ENCODE measurements around the gene PANK2.

The PANK2 gene

GRCh38 chr20:3924304-3925112 is 35.3 kb downstream of the PANK2 start:
- no peaks in the 10 kb centered on the region for H3K27me3 ChIP-seq (replicated peaks in 2 of 5; ENCODE audit: control insufficient read depth in 4 of 5, insufficient read depth in 5 of 5, low read length in 4 of 5)
- H3K9me3 ChIP-seq (ENCODE audit: control extremely low read depth in 1 of 5, control insufficient read depth in 4 of 5, insufficient read depth in 2 of 5, low read depth in 1 of 5, low read length in 4 of 5), result no peaks in the 10 kb centered on the region
- WGBS (ENCODE audit: insufficient coverage), result 56% methylated on average over 13 of the region's 13 CpGs
- DNase-seq, result peak; percentile 73 to 86 (median 85)
- H3K27ac ChIP-seq (ENCODE audit: insufficient read depth in 1 of 2, low read depth in 1 of 2, low read length in 2 of 2, poor library complexity in 1 of 2, severe bottlenecking in 2 of 2), result peak overlapping the region in 1 of 2 experiments; percentile 27
- H3K4me3 ChIP-seq (ENCODE audit: control insufficient read depth in 1 of 7, extremely low read depth in 1 of 7, insufficient read depth in 4 of 7, low read depth in 2 of 7, low read length in 6 of 7), result no peak overlapping the region
- peaks cover 6 to 61% (median 32%) of the 10 kb centered on the region in 4 experiments for H3K36me3 ChIP-seq (ENCODE audit: control insufficient read depth in 4 of 4, insufficient read depth in 4 of 4, low read length in 3 of 4)
- ChIA-PET CTCF (interaction anchor here (1.1 to 1.9 kb wide), 6 partner anchors 10 to 161 kb away, joined by 3 to 7 read pairs (median 4); no protein-coding TSS in a partner anchor), POLR2A (no interaction called here)
- peaks cover 6 to 58% (median 43%) of the 10 kb centered on the region in 4 experiments for H3K4me1 ChIP-seq (ENCODE audit: control extremely low read depth in 1 of 4, control insufficient read depth in 4 of 4, insufficient read depth in 4 of 4, low read length in 3 of 4)

- Histone ChIP-seq H3K36me3 (ENCODE audit: control insufficient read depth in 4 of 4, insufficient read depth in 4 of 4, low read length in 3 of 4) (peaks cover 7 to 60% (median 33%) of the 10 kb centered on the region in 4 experiments), H3K4me3 (ENCODE audit: control insufficient read depth in 1 of 7, extremely low read depth in 1 of 7, insufficient read depth in 4 of 7, low read depth in 2 of 7, low read length in 6 of 7) (no peak overlapping the region), H3K27ac (ENCODE audit: insufficient read depth in 1 of 2, low read depth in 1 of 2, low read length in 2 of 2, poor library complexity in 1 of 2, severe bottlenecking in 2 of 2) (peak overlapping the region in 1 of 2 experiments; percentile 17), H3K4me1 (ENCODE audit: control extremely low read depth in 1 of 4, control insufficient read depth in 4 of 4, insufficient read depth in 4 of 4, low read length in 3 of 4) (peaks cover 6 to 58% (median 44%) of the 10 kb centered on the region in 4 experiments), H3K27me3 (replicated peaks in 2 of 5; ENCODE audit: control insufficient read depth in 4 of 5, insufficient read depth in 5 of 5, low read length in 4 of 5) (no peaks in the 10 kb centered on the region), H3K9me3 (ENCODE audit: control extremely low read depth in 1 of 5, control insufficient read depth in 4 of 5, insufficient read depth in 2 of 5, low read depth in 1 of 5, low read length in 4 of 5) (no peaks in the 10 kb centered on the region)
- CTCF ChIA-PET, result interaction anchor here (1.1 to 1.9 kb wide), 8 partner anchors 9 to 160 kb away, joined by 3 to 7 read pairs (median 4); no protein-coding TSS in a partner anchor
- DNase-seq, result no peak
- WGBS (ENCODE audit: insufficient coverage), result 94% methylated on average over 8 of the region's 11 CpGs
- POLR2A ChIA-PET, result no interaction called here
These were observed 36.0 kb downstream of the PANK2 start for GRCh38 chr20:3925113-3925695.

- Histone ChIP-seq H3K27ac (ENCODE audit: insufficient read depth in 1 of 2, low read depth in 1 of 2, low read length in 2 of 2, poor library complexity in 1 of 2, severe bottlenecking in 2 of 2) (peak overlapping the region in 1 of 2 experiments; percentile 17), H3K9me3 (ENCODE audit: control extremely low read depth in 1 of 5, control insufficient read depth in 4 of 5, insufficient read depth in 2 of 5, low read depth in 1 of 5, low read length in 4 of 5) (no peaks in the 10 kb centered on the region), H3K36me3 (ENCODE audit: control insufficient read depth in 4 of 4, insufficient read depth in 4 of 4, low read length in 3 of 4) (peaks cover 7 to 60% (median 29%) of the 10 kb centered on the region in 4 experiments), H3K4me3 (ENCODE audit: control insufficient read depth in 1 of 7, extremely low read depth in 1 of 7, insufficient read depth in 4 of 7, low read depth in 2 of 7, low read length in 6 of 7) (no peak overlapping the region), H3K27me3 (replicated peaks in 2 of 5; ENCODE audit: control insufficient read depth in 4 of 5, insufficient read depth in 5 of 5, low read length in 4 of 5) (no peaks in the 10 kb centered on the region), H3K4me1 (ENCODE audit: control extremely low read depth in 1 of 4, control insufficient read depth in 4 of 4, insufficient read depth in 4 of 4, low read length in 3 of 4) (peaks cover 6 to 62% (median 48%) of the 10 kb centered on the region in 4 experiments)
- ChIA-PET CTCF (interaction anchor here (1.1 to 1.9 kb wide), 10 partner anchors 8 to 159 kb away, joined by 3 to 7 read pairs (median 3); no protein-coding TSS in a partner anchor), POLR2A (no interaction called here)
- no peak for DNase-seq
- 92% methylated on average over 9 of the region's 9 CpGs for WGBS (ENCODE audit: insufficient coverage)
These were observed 36.9 kb downstream of the PANK2 start for GRCh38 chr20:3925899-3926638.

- Histone ChIP-seq H3K27me3 (replicated peaks in 2 of 5; ENCODE audit: control insufficient read depth in 4 of 5, insufficient read depth in 5 of 5, low read length in 4 of 5) (no peaks in the 10 kb centered on the region), H3K4me3 (ENCODE audit: control insufficient read depth in 1 of 7, extremely low read depth in 1 of 7, insufficient read depth in 4 of 7, low read depth in 2 of 7, low read length in 6 of 7) (no peak overlapping the region), H3K36me3 (ENCODE audit: control insufficient read depth in 4 of 4, insufficient read depth in 4 of 4, low read length in 3 of 4) (peaks cover 2 to 60% (median 20%) of the 10 kb centered on the region in 4 experiments), H3K4me1 (ENCODE audit: control extremely low read depth in 1 of 4, control insufficient read depth in 4 of 4, insufficient read depth in 4 of 4, low read length in 3 of 4) (peaks cover 11 to 72% (median 51%) of the 10 kb centered on the region in 4 experiments), H3K9me3 (ENCODE audit: control extremely low read depth in 1 of 5, control insufficient read depth in 4 of 5, insufficient read depth in 2 of 5, low read depth in 1 of 5, low read length in 4 of 5) (no peaks in the 10 kb centered on the region), H3K27ac (ENCODE audit: insufficient read depth in 1 of 2, low read depth in 1 of 2, low read length in 2 of 2, poor library complexity in 1 of 2, severe bottlenecking in 2 of 2) (peak overlapping the region in 1 of 2 experiments; percentile 37)
- WGBS (ENCODE audit: insufficient coverage), result 66% methylated on average over 10 of the region's 10 CpGs
- POLR2A ChIA-PET, result interaction anchor here (0.6 kb wide), 2 partner anchors 25 to 1597 kb away, joined by 3 to 6 read pairs; no protein-coding TSS in a partner anchor
- CTCF ChIA-PET, result interaction anchor here (1.0 to 1.2 kb wide), 4 partner anchors 30 to 157 kb away, joined by 3 to 4 read pairs (median 3); no protein-coding TSS in a partner anchor
- peak in 2 of 3 donors; percentile 61 to 69 for DNase-seq
These were observed 38.5 kb downstream of the PANK2 start for GRCh38 chr20:3927486-3928291.

- Histone ChIP-seq H3K27ac (ENCODE audit: insufficient read depth in 1 of 2, low read depth in 1 of 2, low read length in 2 of 2, poor library complexity in 1 of 2, severe bottlenecking in 2 of 2) (no peak overlapping the region), H3K4me1 (ENCODE audit: control extremely low read depth in 1 of 4, control insufficient read depth in 4 of 4, insufficient read depth in 4 of 4, low read length in 3 of 4) (peaks cover 11 to 69% (median 48%) of the 10 kb centered on the region in 4 experiments), H3K4me3 (ENCODE audit: control insufficient read depth in 1 of 7, extremely low read depth in 1 of 7, insufficient read depth in 4 of 7, low read depth in 2 of 7, low read length in 6 of 7) (no peak overlapping the region), H3K36me3 (ENCODE audit: control insufficient read depth in 4 of 4, insufficient read depth in 4 of 4, low read length in 3 of 4) (peaks cover 2 to 58% (median 30%) of the 10 kb centered on the region in 4 experiments), H3K9me3 (ENCODE audit: control extremely low read depth in 1 of 5, control insufficient read depth in 4 of 5, insufficient read depth in 2 of 5, low read depth in 1 of 5, low read length in 4 of 5) (no peaks in the 10 kb centered on the region), H3K27me3 (replicated peaks in 2 of 5; ENCODE audit: control insufficient read depth in 4 of 5, insufficient read depth in 5 of 5, low read length in 4 of 5) (no peaks in the 10 kb centered on the region)
- ChIA-PET CTCF (interaction anchor here (0.6 to 1.1 kb wide), 4 partner anchors 12 to 437 kb away, joined by 3 to 4 read pairs (median 4); no protein-coding TSS in a partner anchor), POLR2A (no interaction called here)
- DNase-seq, result no peak
- 100% methylated on average over 1 of the region's 2 CpGs for WGBS (ENCODE audit: insufficient coverage)
These were observed 40.5 kb downstream of the PANK2 start for GRCh38 chr20:3929713-3930060.

Measured in common myeloid progenitor, CD34-positive (primary cell).